T-helper 1 cell (primary cell): ENCODE data around the gene SPPL3.

ENCODE experiments used
- DNase-seq, 5 donors: peaks; one replicate each; pipeline ENCODE4 v3.0.0-alpha.2; 2012 to 2020

Gene SPPL3

DNA sequence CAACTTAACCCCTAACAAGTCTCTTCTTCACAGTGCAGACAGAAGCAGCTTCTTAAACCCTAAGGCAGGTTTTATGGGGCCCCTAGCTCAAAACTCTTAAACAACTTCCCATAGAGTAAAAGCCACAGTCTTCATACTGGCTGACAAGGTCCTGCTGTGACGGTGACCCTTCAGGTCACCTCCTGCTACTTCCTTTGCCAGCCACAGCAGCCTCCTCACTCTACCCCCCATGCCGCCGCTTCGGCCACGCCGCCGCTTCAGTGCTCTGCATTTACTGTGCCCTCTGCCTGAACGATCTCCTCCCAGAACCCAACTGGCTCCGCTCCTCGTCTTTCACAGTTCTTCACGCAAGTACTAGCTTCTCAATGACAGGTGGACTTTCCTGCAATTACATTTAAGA lies 133.1 kb downstream of the SPPL3 start:
- DNase-seq, result no peak

GRCh38 chr12:120767071-120768024 lies 136.8 kb downstream of the SPPL3 start:
- DNase-seq, result no peak

- DNase-seq, result no peak
Measured at GRCh38 chr12:120766566-120766965, 137.6 kb downstream of the SPPL3 start.

DNA sequence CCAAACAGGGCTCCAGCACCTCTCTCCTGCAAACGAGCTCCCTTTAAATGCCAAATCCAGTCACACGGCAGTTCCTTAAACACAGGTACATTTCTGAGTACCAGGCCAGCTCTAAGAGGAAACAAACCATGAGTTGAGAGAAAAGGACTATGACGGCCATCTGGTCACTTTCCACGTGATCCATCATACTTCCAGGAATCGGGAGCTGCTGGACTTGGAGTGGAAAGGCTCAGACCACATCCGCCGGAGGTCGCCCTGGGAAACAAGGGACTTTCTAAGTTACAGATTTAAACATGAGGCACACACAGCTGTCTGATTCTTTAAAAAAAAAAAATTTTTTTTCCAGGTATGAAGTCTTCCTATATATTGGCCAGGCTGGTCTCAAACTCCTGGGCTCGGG lies 139.3 kb downstream of the SPPL3 start:
- no peak for DNase-seq

DNA sequence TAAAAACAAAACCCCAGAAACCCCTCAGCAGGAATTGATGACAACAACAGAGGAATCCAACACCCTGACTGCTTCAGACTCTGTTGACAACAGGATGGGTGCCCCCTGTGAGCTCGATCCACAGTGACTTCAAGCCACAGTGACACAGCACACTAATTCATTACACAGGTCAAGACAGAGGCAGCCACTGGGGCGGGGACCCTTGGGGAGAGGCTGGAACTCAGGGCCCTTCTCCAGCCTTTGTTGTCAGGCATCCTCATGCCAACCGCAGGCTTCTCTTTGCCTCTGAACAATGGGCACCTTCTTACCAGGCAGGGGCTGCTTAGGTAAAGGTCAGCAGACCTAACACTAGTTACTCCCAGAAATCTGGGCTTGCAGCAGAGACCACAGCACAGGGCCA lies 140.9 kb downstream of the SPPL3 start:
- no peak for DNase-seq

DNA sequence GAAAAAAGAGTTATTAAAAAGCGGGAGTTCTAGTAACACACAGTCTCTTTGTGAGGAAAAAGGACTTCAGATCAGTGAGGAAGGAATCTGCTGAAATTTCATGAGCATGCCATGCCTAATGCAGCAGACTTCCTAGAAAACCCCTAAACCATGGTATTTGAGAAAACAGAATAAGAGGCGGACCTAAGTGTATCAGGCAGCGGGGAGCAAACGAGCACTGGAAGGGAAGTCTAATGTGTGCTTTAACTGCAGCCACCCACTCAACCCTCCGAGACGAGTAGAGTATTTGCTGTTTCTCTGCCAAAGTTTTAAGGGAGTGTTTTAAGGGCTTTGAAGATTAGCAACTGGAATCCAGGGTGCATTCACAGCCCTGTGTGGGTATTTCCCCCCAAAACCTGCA lies 142.1 kb downstream of the SPPL3 start:
- DNase-seq, result no peak

GRCh38 chr12:120761519-120761934 lies 142.6 kb downstream of the SPPL3 start:
- no peak for DNase-seq

GRCh38 chr12:120760349-120761254 lies 143.6 kb downstream of the SPPL3 start:
- DNase-seq, result peak in 3 of 5 donors; percentile 15 to 74 (median 19)

DNA sequence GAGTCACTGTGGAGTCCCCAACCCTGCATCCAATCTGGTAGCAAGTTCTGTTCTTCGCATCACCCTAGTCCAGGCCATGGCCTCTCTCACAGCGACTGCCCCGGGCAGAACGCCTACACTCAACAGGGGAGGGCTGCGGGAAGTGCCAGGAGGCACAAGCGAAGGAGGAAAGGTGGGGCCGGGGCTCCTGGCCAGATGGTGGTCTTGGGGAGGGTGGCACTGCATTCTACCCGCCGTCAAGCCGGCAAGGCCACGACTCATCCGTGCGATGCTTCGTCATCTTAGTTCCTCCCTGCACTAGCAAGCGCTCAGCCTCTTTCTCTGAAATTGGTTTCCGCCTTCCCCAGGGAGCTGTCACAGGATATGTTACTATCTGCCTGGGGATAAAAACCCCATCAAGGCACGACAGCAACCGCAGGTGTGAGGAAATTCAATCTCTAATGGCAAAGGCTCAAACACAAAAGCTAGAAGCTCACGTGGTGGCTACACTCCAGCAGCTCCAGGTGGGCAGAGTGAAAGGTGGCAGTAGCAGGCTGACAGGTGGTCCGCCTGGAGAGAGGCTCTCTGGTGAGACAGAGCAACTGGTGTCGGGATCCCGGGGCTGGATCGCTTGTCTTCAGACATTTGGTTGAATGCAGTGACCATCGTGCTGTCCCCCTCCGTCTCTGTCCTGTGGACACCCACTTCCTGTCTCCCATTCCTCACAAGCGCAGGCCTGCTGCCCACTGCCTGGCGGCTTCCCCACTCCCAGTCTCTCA lies 144.4 kb downstream of the SPPL3 start:
- peak in 1 of 5 donors; percentile 8 for DNase-seq

DNA sequence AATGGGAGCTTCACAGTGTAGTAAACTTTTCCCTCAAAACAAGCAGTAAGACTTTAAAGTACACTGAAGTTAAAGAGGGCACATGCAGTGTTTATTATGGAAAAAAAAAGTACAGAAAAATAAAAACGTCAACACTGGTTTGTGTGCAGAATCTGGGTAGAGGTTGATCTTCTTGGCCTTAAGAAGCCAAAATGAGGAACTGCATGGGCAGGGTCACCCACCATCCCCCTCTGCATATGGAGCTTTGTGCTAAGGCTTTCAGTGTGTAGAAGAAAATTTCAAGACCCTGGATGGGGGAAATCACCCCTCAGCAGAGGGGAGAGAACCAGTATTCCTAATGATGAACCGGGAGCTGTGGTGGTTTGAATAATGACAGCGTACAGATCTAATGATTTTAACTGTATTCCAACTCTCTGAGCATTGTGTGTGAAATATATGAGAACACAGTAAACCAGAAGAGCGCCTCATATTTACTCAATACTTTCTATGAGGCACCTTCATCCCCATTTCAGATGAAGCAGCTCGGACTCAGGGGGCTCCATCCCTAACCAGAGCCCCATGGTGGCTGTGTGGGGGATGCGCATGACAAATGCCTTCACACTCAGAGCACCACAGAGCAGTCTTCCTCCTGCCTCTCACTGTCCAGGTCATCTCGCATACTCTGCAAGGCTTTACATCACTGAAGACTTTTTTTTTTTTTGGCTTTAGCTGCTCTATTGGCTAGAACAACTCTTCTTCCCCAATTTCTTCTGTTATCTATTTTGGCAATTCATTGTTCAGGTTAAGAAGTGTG lies 145.2 kb downstream of the SPPL3 start:
- no peak for DNase-seq

DNA sequence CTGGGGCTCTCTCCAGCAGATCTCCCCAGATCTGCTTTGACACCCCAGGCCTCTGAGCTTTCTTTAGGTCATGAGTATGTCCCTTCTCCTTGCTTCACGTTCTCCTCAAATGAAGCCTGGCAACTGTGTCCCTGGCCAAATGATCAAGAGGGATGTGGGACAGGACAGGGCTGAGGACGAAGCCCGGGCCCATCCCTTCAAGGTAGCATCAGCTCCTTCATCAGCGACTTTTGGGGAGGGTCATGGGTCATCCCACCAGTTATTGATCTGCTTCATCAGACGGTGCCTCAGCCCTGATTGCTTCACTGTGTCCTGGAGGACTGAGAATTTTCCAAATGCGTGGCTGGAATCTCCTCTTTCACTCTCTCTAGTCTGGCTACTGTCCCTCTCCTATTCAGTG lies 146.2 kb downstream of the SPPL3 start:
- DNase-seq, result no peak

DNA sequence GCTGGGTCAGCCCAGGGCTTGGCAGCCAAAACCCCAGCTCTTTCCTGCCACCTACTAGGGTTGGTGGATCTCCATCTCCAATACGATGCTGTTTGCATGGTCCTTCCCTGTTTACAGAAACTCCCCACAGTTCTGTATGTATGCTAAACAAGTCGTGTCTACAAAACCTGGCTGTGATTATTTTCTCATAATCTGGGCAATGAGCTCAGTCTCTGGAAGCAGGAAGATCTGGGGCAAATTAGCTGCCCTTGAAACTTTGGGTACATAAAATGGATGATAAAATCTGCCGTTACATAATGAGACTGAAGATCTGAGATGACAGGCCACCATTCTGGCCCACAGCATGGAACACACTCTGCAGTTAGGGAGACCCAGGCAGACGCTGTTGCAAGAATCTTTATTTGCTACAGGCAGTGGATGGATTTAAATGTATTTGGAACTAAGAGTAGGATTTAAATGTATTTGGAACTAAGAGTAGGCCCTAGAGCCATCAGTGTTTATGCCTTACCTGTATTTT lies 146.9 kb downstream of the SPPL3 start:
- DNase-seq, result no peak

GRCh38 chr12:120755269-120755668 lies 148.9 kb downstream of the SPPL3 start:
- DNase-seq, result no peak

DNA sequence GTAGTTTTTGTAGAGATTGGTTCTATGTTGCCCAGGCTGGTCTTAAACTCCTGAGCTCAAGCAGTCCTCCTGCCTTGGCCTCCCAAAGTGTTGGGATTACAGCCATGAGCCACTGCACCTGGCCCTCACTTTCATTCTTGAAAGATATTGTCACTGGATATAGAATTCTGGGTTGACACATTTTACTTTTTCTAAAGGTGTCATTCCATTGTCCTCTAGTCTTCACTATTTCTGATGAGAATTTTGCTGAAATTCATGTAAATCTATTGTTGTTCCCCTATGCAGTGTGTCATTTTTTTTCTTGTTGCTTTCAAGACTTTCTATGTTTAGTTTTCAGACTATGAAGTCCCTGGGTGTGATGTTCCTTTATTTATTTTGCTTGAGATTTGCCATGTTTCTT lies 149.4 kb downstream of the SPPL3 start:
- DNase-seq, result no peak

DNA sequence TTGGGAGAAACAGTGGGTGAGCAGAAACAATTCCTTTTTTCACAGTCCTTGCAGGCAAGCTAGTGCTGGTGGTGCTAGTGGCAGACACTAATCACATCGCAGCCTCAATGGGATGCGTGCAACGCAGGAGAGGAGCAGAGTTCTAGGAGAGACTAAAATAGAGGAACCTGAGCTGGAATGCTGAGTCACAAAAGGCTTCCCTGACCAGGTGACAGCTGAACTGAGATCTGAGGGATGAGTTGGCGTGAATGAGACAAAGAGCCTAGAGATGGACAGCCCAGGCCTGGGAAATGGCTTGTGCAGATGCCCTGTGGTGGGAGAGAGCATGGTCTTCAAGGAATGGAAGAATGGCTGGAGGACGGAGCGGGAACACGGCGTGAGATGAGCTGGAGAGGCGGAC lies 152.8 kb downstream of the SPPL3 start:
- DNase-seq, result no peak

- no peak for DNase-seq
Measured at GRCh38 chr12:120750806-120751205, 153.4 kb downstream of the SPPL3 start.

GRCh38 chr12:120749256-120749655 lies 154.9 kb downstream of the SPPL3 start:
- no peak for DNase-seq

DNA sequence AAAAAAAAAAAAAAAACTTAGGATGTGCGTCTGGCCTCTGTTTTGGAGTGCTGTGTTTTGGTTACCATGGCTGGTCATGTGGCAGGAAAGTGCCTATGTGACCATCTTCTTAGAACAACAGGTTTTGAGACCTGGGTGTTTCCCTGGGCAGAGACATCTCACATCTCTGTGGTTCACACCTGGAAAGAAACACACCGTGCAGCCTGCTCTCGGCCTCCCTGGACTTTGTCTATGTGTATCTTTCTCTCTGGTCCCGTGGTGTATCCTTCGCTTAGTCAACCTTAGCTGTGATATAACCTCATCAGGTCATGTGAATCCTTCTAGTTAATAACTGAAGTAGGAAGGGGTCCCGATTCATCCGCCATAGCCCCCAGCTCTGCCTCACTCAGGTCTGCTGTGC lies 155.9 kb downstream of the SPPL3 start:
- DNase-seq, result no peak

- DNase-seq, result no peak
Measured at GRCh38 chr12:120744922-120745493, 159.2 kb downstream of the SPPL3 start.

GRCh38 chr12:120741476-120742421 lies 162.4 kb downstream of the SPPL3 start:
- DNase-seq, result no peak
